ENCODE data around the gene HERC2. TPM values are rescaled to one million over a fixed set of nuclear protein-coding genes. Genes with fewer than 3 reads are reported as not detected.

The HERC2 gene
- total and polyA plus RNA-seq, 2 of the 8 experiments (the other 6 are each of a cell fraction or from before 2014, with no cell fraction given) = 83.0 to 88.7 TPM

GRCh38 chr15:28120359-28120640, 201.7 kb downstream of the HERC2 start:
- Histone ChIP-seq H3K23ac (ENCODE audit: insufficient read length) (no peak overlapping the region), H3K36me3 (ENCODE audit: control insufficient read depth in 2 of 4, insufficient read depth in 4 of 4, low read length in 3 of 4) (peaks cover 11 to 31% (median 25%) of the 10 kb centered on the region in 4 experiments; a peak in 7 of 8 replicates), H2BK12ac (ENCODE audit: low read depth, low read length) (no peak overlapping the region), H2AFZ (ENCODE audit: low read length) (no peak overlapping the region), H4K5ac (ENCODE audit: insufficient read length, low read depth, low read length) (no peak overlapping the region), H3K79me2 (ENCODE audit: control insufficient read depth in 1 of 2, insufficient read depth in 2 of 2, low read length in 2 of 2) (no peaks in the 10 kb centered on the region), H2BK15ac (ENCODE audit: low read length) (no peak overlapping the region), H4K91ac (replicated peaks; ENCODE audit: insufficient read length, low read length) (no peak overlapping the region), H3K4me3 (ENCODE audit: extremely low read depth in 1 of 4, insufficient read depth in 2 of 4, low read depth in 3 of 4, low read length in 4 of 4) (no peak overlapping the region), H2AK5ac (ENCODE audit: low read depth, low read length) (no peak overlapping the region), H3K9me3 (ENCODE audit: insufficient read depth in 2 of 2, low read depth in 1 of 2, low read length in 1 of 2) (no peaks in the 10 kb centered on the region), H3K4ac (replicated peaks; ENCODE audit: insufficient read length, low read depth, low read length) (no peak overlapping the region), H3K79me1 (ENCODE audit: low read depth, low read length) (no peaks in the 10 kb centered on the region), H3K27ac (ENCODE audit: low read depth, low read length) (no peak overlapping the region), H3K9ac (replicated peaks in 1 of 4; ENCODE audit: extremely low read depth in 1 of 4, low read depth in 3 of 4, low read length in 3 of 4) (no peak overlapping the region), H4K20me1 (replicated peaks in 1 of 2; ENCODE audit: control insufficient read depth in 1 of 2, insufficient read depth in 2 of 2, low read length in 2 of 2) (peaks cover 2 to 9% of the 10 kb centered on the region in 2 experiments), H3K4me2 (ENCODE audit: insufficient read depth in 1 of 2, low read depth in 2 of 2, low read length in 2 of 2) (no peak overlapping the region), H3K4me1 (replicated peaks in 1 of 4; ENCODE audit: control insufficient read depth in 3 of 4, insufficient read depth in 4 of 4, low read length in 3 of 4) (no peaks in the 10 kb centered on the region), H3K18ac (ENCODE audit: extremely low read depth, low read length) (no peak overlapping the region), H3K27me3 (replicated peaks in 1 of 4; ENCODE audit: control insufficient read depth in 3 of 4, extremely low read depth in 1 of 4, insufficient read depth in 3 of 4, low read length in 3 of 4) (no peaks in the 10 kb centered on the region), H3K14ac (ENCODE audit: insufficient read length) (no peak overlapping the region), H2BK5ac (ENCODE audit: low read depth, low read length) (no peak overlapping the region), H3K23me2 (ENCODE audit: low read depth, low read length) (no peaks in the 10 kb centered on the region), H2BK20ac (ENCODE audit: low read length) (no peak overlapping the region), H2BK120ac (replicated peaks; ENCODE audit: low read depth, low read length) (no peak overlapping the region), H3K56ac (replicated peaks; ENCODE audit: insufficient read length, low read depth, low read length) (no peak overlapping the region), H4K8ac (ENCODE audit: extremely low read depth, insufficient read depth, low read length) (no peak overlapping the region)
- WGBS, 2 experiments (ENCODE audit: extremely low coverage in 1 of 2, insufficient coverage in 1 of 2, insufficient read length in 1 of 2, insufficient replicate concordance in 2 of 2, low coverage in 1 of 2, low lambda C conversion rate in 2 of 2, missing lambda C conversion rate in 1 of 2) = 86% methylated on average over 4 of the region's 4 CpGs; no CpG with 5 or more reads in 1 of the 2 experiments
- ChIA-PET CTCF (ENCODE audit: partially characterized antibody) (no interaction called here), POLR2A (ENCODE audit: partially characterized antibody) (no interaction called here)
- no peak for DNase-seq (ENCODE audit: low read depth in 1 of 2, low spot score in 2 of 2)
- TF ChIP-seq SP1 (IDR thresholded peaks at IDR 0.05; ENCODE audit: low read depth, low read length) (no peak), CTBP2 (IDR thresholded peaks at IDR 0.05; ENCODE audit: borderline replicate concordance, insufficient read depth, insufficient read length, low read length) (no peak), JUND (IDR thresholded peaks at IDR 0.05; ENCODE audit: low read length) (no peak)
- TF ChIP-seq, protein P1, sequence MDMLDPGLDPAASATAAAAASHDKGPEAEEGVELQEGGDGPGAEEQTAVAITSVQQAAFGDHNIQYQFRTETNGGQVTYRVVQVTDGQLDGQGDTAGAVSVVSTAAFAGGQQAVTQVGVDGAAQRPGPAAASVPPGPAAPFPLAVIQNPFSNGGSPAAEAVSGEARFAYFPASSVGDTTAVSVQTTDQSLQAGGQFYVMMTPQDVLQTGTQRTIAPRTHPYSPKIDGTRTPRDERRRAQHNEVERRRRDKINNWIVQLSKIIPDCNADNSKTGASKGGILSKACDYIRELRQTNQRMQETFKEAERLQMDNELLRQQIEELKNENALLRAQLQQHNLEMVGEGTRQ (IDR thresholded peaks at IDR 0.05; ENCODE audit: low read length) = no peak
- TF ChIP-seq, protein P2, sequence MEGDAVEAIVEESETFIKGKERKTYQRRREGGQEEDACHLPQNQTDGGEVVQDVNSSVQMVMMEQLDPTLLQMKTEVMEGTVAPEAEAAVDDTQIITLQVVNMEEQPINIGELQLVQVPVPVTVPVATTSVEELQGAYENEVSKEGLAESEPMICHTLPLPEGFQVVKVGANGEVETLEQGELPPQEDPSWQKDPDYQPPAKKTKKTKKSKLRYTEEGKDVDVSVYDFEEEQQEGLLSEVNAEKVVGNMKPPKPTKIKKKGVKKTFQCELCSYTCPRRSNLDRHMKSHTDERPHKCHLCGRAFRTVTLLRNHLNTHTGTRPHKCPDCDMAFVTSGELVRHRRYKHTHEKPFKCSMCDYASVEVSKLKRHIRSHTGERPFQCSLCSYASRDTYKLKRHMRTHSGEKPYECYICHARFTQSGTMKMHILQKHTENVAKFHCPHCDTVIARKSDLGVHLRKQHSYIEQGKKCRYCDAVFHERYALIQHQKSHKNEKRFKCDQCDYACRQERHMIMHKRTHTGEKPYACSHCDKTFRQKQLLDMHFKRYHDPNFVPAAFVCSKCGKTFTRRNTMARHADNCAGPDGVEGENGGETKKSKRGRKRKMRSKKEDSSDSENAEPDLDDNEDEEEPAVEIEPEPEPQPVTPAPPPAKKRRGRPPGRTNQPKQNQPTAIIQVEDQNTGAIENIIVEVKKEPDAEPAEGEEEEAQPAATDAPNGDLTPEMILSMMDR (IDR thresholded peaks at IDR 0.05; ENCODE audit: control extremely low read depth in 1 of 3, insufficient read depth in 1 of 3, low read depth in 1 of 3, low read length in 3 of 3) = no peak
- FAIRE-seq = no peak
